ENCODE results near the gene GTF2IRD1.

DNA sequence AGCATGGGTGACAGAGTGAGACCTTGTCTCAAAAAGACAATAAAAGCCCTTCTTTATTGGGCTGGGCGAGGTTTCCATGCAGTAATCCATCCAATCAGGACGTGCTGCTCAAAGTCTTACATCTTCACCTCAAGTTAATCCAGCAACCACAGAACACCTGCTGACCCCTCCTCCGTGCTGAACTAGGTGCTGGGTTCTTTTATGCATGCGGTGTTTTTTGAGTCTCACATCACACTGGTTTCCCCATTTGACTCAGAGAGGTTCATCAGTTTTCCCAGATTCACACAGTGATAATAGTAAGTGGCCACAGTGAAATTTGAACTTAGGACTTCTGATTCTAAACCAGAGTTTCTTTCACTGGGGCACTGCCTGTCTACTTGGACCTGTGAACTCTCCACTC, 145.5 kb downstream of the GTF2IRD1 start:
- TF ChIP-seq, protein P1, sequence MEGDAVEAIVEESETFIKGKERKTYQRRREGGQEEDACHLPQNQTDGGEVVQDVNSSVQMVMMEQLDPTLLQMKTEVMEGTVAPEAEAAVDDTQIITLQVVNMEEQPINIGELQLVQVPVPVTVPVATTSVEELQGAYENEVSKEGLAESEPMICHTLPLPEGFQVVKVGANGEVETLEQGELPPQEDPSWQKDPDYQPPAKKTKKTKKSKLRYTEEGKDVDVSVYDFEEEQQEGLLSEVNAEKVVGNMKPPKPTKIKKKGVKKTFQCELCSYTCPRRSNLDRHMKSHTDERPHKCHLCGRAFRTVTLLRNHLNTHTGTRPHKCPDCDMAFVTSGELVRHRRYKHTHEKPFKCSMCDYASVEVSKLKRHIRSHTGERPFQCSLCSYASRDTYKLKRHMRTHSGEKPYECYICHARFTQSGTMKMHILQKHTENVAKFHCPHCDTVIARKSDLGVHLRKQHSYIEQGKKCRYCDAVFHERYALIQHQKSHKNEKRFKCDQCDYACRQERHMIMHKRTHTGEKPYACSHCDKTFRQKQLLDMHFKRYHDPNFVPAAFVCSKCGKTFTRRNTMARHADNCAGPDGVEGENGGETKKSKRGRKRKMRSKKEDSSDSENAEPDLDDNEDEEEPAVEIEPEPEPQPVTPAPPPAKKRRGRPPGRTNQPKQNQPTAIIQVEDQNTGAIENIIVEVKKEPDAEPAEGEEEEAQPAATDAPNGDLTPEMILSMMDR (IDR thresholded peaks at IDR 0.05), result no peak
- TF ChIP-seq POLR2A (IDR thresholded peaks at IDR 0.05), result no peak
